PFSK-1 (cell line): ENCODE results near the gene OR4D9.

Experiments
- POLR2AphosphoS5 ChIP-seq: IDR thresholded peaks from 2 replicates; pipeline ENCODE4 v1.6.1; 2012; ENCODE audit warnings: low read depth, mild to moderate bottlenecking, control low read depth, low read length, moderate library complexity
- REST ChIP-seq, 2 experiments: IDR thresholded peaks; 2 replicates each; pipeline versions ENCODE4 v1.6.1 to v1.8.0; 2011 to 2012; ENCODE audit warnings: low read depth in 2 of 2, low read length in 2 of 2, control low read depth in 1 of 2, inconsistent platforms in 1 of 2, mild to moderate bottlenecking in 1 of 2, moderate library complexity in 1 of 2; ENCODE audit not compliant: insufficient read depth in 1 of 2
- SIN3A ChIP-seq: IDR thresholded peaks from 2 replicates; pipeline ENCODE4 v1.6.1; 2012; ENCODE audit warnings: mild to moderate bottlenecking, low read length, moderate library complexity, borderline replicate concordance; ENCODE audit not compliant: insufficient read depth
- TAF1 ChIP-seq: IDR thresholded peaks from 2 replicates; pipeline ENCODE4 v1.6.1; 2012; ENCODE audit warnings: low read length, control low read depth, borderline replicate concordance; ENCODE audit not compliant: insufficient read depth

- TF ChIP-seq POLR2AphosphoS5 (no peak), SIN3A (no peak), TAF1 (0 out of 2 replicates have a peak, but pooled peaks have one; percentile 31), REST (IDR thresholded peaks at IDR 0.05; ENCODE audit: insufficient read depth in 1 of 2, low read depth in 2 of 2, low read length in 2 of 2) (no peak)
These were observed 45.0 kb downstream of the OR4D9 start for GRCh38 chr11:59556115-59556916.
